GM12878 (cell line): ENCODE measurements around the gene DENND1A. TPM values are rescaled to one million over a fixed set of nuclear protein-coding genes. Genes with fewer than 3 reads are reported as not detected.

Experiments used
- ATAC-seq: fragments of 200-7000 bp; cut with Tn5 transposase; 3 replicates; pipeline ENCODE4 v1.9.1; 2020; ENCODE audit warnings: mild to moderate bottlenecking, moderate library complexity
- BruUV-seq: library from RNA; stranded (reverse); fragments of 400-500 nt; replicated peaks from 2 replicates; lab custom pipeline; 2021; lab: Mats Ljungman, UMichigan
- CTCF ChIA-PET: fragments of 300-600 bp; sonication (Branson Sonifier 250); formaldehyde crosslinking; extraction: SDS; loops from one replicate; lab custom pipeline; 2021; ENCODE audit warnings: inconsistent platforms; lab: Yijun Ruan, JAX
- POLR2A ChIA-PET: fragments of 350-600 bp; formaldehyde crosslinking; extraction: SDS; loops from one replicate; lab custom pipeline; 2021; ENCODE audit warnings: inconsistent platforms; lab: Charles Lee
- RAD21 ChIA-PET: fragments of 300-600 bp; sonication (Branson Sonifier 250); formaldehyde crosslinking; loops from one replicate; lab custom pipeline; 2023; ENCODE audit warnings: antibody characterized with exemption; ENCODE audit not compliant: unreplicated experiment; lab: Charles Lee
- SMC1A ChIA-PET: fragments of 300-600 bp; sonication (Branson Sonifier 250); formaldehyde crosslinking; loops from one replicate; lab custom pipeline; 2023; ENCODE audit not compliant: unreplicated experiment, uncharacterized antibody; lab: Charles Lee
- DNase-seq: peaks from one replicate; pipeline ENCODE4 v3.0.0-alpha.2; 2011; ENCODE audit warnings: low read depth, low spot score
- FAIRE-seq: peaks from 3 replicates; lab custom pipeline; 2011; peaks lifted over from hg19 to GRCh38; lab: Jason Lieb, UNC
- H2AFZ ChIP-seq: 2 replicates; pipeline ENCODE4 v1.6.0; 2011; ENCODE audit warnings: low read depth, low read length, control low read depth; ENCODE audit not compliant: control insufficient read depth
- H3K27ac ChIP-seq: 2 replicates; pipeline ENCODE4 v1.5.1; 2011; ENCODE audit warnings: control low read depth; ENCODE audit not compliant: control insufficient read depth, insufficient read depth
- H3K27me3 ChIP-seq, 2 experiments: replicated peaks in 1 of 2; 2 replicates each; pipeline versions ENCODE4 v1.6.0 to v1.6.1; 2011; ENCODE audit warnings: low read length in 1 of 2; ENCODE audit not compliant: control insufficient read depth in 2 of 2, insufficient read depth in 2 of 2
- H3K36me3 ChIP-seq, 2 experiments: 2 replicates each; pipeline ENCODE4 v1.5.1; 2011; ENCODE audit warnings: low read length in 1 of 2; ENCODE audit not compliant: control insufficient read depth in 2 of 2, insufficient read depth in 2 of 2
- H3K4me1 ChIP-seq: 2 replicates; pipeline ENCODE4 v1.6.1; 2011; ENCODE audit warnings: mild to moderate bottlenecking, low read length, moderate library complexity, mixed read lengths; ENCODE audit not compliant: control insufficient read depth, insufficient read depth
- H3K4me2 ChIP-seq: 2 replicates; pipeline ENCODE4 v1.6.0; 2011; ENCODE audit warnings: control low read depth; ENCODE audit not compliant: control insufficient read depth, insufficient read depth
- H3K4me3 ChIP-seq: fragments of 200-600 bp; sonication (generic); 2 replicates; pipeline ENCODE4 v1.5.1; 2016
- H3K79me2 ChIP-seq: 2 replicates; pipeline ENCODE4 v1.6.0; 2011; ENCODE audit warnings: low read length; ENCODE audit not compliant: control insufficient read depth, insufficient read depth
- H3K9ac ChIP-seq: 2 replicates; pipeline ENCODE4 v1.8.0; 2011; ENCODE audit warnings: low read length, control low read depth, mixed read lengths; ENCODE audit not compliant: control insufficient read depth, insufficient read depth
- H3K9me3 ChIP-seq: replicated peaks from 3 replicates; pipeline ENCODE4 v1.5.1; 2011; ENCODE audit warnings: mild to moderate bottlenecking, low read length; ENCODE audit not compliant: control insufficient read depth, insufficient read depth
- H4K20me1 ChIP-seq: 2 replicates; pipeline ENCODE4 v1.6.0; 2011; ENCODE audit not compliant: control insufficient read depth, insufficient read depth
- BCL11A ChIP-seq: IDR thresholded peaks from 2 replicates; pipeline ENCODE4 v1.6.1; 2011; ENCODE audit warnings: low read depth, low read length
- CBX3 ChIP-seq: fragments of 200-600 bp; sonication (generic); IDR thresholded peaks from 2 replicates; pipeline ENCODE4 v1.6.1; 2016; ENCODE audit warnings: low read depth, borderline replicate concordance
- FOXM1 ChIP-seq: IDR thresholded peaks from 2 replicates; pipeline ENCODE4 v1.6.1; 2012; ENCODE audit warnings: low read depth, mild to moderate bottlenecking, inconsistent platforms, low read length, moderate library complexity
- HDAC2 ChIP-seq: fragments of 200-600 bp; sonication (generic); IDR thresholded peaks from 2 replicates; pipeline ENCODE4 v1.6.1; 2017
- MYC ChIP-seq: IDR thresholded peaks from 2 replicates; pipeline ENCODE4 v1.6.1; 2011; ENCODE audit warnings: mild to moderate bottlenecking, low read length, moderate library complexity, inconsistent platforms; ENCODE audit not compliant: insufficient read depth, insufficient replicate concordance, insufficient read length, severe bottlenecking
- SMARCA5 ChIP-seq: fragments of 450-650 bp; IDR thresholded peaks from 2 replicates; pipeline ENCODE4 v1.6.1; 2017; ENCODE audit warnings: mild to moderate bottlenecking
- TCF7 ChIP-seq: IDR thresholded peaks from 2 replicates; pipeline ENCODE4 v1.6.1; 2014; ENCODE audit warnings: antibody characterized with exemption, borderline replicate concordance
- ZNF274 ChIP-seq: IDR thresholded peaks from one replicate; pipeline ENCODE4 v1.8.0; 2011; ENCODE audit not compliant: insufficient read length, insufficient read depth
- whole genome bisulfite sequencing: methylation state at CpG from one replicate; pipeline ENCODE4 v1.1.6; 2016; ENCODE audit warnings: low lambda C conversion rate; ENCODE audit not compliant: insufficient replicate concordance, insufficient coverage; ENCODE audit errors: missing lambda C conversion rate; 5-methylcytosine and 5-hydroxymethylcytosine counted together
- in situ Hi-C: fragments of 300-500 bp; cut with MboI; formaldehyde crosslinking; loops from 9 replicates; pipeline ENCODE4 v1.14.3; 2018; ENCODE audit warnings: mixed read lengths
- intact Hi-C: fragments of 100-400 bp; cut with micrococcal nuclease; formaldehyde crosslinking; loops from one replicate; pipeline ENCODE4 v1.14.2; 2022; ENCODE audit not compliant: unreplicated experiment
- polyA plus RNA-seq, 11 experiments: library from polyadenylated mRNA; depleted of rRNA in 4 of 11; unstranded in 6 of 11; stranded (reverse) in 5 of 11; fragments of >200 nt; fragmentation: Nextera tagmentation in 4 of 11; fragmentation: Illumina TruSeq in 1 of 11; extraction: Ambion mirVana in 4 of 11; extraction: Trizol in 1 of 11; gene quantifications; 1 replicate in 1 of 11; 2 replicates in 10 of 11; pipeline versions ENCODE4 v1.2.1 to v1.2.3, GENCODE V29; 2011 to 2016; ENCODE audit warnings: inconsistent platforms in 2 of 11, missing spikeins in 2 of 11, low read depth in 1 of 11
- total RNA-seq, 4 experiments: library from RNA; depleted of rRNA in 3 of 4; stranded (reverse); fragments of >200 nt in 3 of 4; fragmentation: Illumina TruSeq in 1 of 4; extraction: Trizol in 1 of 4; gene quantifications; 2 replicates each; pipeline versions ENCODE4 v1.2.1 to v1.2.3, GENCODE V29; 2013 to 2021
- TF ChIP-seq, protein P1 (sequence below): fragments of 450-650 bp; IDR thresholded peaks from 2 replicates; pipeline ENCODE4 v1.6.1; 2016; ENCODE audit warnings: mild to moderate bottlenecking
- TF ChIP-seq, protein P2 (sequence below): fragments of 450-650 bp; formaldehyde crosslinking; IDR thresholded peaks from 2 replicates; pipeline ENCODE4 v1.4.0; 2022; ENCODE audit warnings: mild to moderate bottlenecking, moderate library complexity

DENND1A gene
- total and polyA plus RNA-seq, 10 of the 15 experiments (the other 5 are each of a cell fraction or from before 2014, with no cell fraction given), result 14.1 to 48.6 (median 35.2) TPM

DNA sequence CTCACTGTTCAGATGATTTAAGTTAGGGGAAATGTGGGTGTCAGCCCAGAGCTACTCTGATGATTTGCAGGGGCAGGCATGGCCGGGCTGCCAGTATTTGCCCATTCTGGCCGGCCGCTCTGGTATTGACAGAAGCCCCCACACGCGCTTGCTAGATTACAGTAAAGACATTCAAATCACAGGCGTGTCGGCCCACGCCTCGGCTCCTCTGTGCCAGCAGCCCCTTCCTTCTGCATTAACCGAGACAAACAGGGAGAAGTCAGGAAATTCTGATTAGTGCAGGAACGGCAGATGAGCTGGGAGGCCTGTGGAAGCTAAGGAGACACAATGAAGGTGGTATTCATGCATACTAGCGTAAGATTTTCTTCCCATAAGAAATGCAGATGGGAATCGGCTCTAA lies 460.6 kb downstream of the DENND1A start:
- no peak overlapping the region for H3K4me3 ChIP-seq
- no peak overlapping the region for H3K27ac ChIP-seq
- no peak for FAIRE-seq
- SMC1A ChIA-PET, result no interaction called here
- no peaks in the 10 kb centered on the region for H3K27me3 ChIP-seq
- no TSS peak for BruUV-seq
- H3K36me3 ChIP-seq, result no peaks in the 10 kb centered on the region; a peak in 1 of 4 replicates
- in situ Hi-C loops, result no loop called here
- no peak for DNase-seq
- H3K4me2 ChIP-seq, result no peak overlapping the region
- H3K79me2 ChIP-seq, result no peaks in the 10 kb centered on the region
- no peaks in the 10 kb centered on the region for H3K4me1 ChIP-seq
- intact Hi-C loops, result no loop called here
- CTCF ChIA-PET, result no interaction called here
- POLR2A ChIA-PET, result no interaction called here
- H2AFZ ChIP-seq, result no peak overlapping the region
- ATAC-seq, result no peak
- WGBS, result 94% methylated on average over 13 of the region's 13 CpGs
- RAD21 ChIA-PET, result no interaction called here
- 0 out of 2 replicates have a peak, but pooled peaks cover 2% of the 10 kb centered on the region for H4K20me1 ChIP-seq
- H3K9me3 ChIP-seq, result no peaks in the 10 kb centered on the region
- TF ChIP-seq SMARCA5 (no peak), TCF7 (no peak), MYC (no peak), BCL11A (no peak), FOXM1 (no peak), CBX3 (no peak), ZNF274 (no peak), HDAC2 (no peak)
- TF ChIP-seq, protein P1, sequence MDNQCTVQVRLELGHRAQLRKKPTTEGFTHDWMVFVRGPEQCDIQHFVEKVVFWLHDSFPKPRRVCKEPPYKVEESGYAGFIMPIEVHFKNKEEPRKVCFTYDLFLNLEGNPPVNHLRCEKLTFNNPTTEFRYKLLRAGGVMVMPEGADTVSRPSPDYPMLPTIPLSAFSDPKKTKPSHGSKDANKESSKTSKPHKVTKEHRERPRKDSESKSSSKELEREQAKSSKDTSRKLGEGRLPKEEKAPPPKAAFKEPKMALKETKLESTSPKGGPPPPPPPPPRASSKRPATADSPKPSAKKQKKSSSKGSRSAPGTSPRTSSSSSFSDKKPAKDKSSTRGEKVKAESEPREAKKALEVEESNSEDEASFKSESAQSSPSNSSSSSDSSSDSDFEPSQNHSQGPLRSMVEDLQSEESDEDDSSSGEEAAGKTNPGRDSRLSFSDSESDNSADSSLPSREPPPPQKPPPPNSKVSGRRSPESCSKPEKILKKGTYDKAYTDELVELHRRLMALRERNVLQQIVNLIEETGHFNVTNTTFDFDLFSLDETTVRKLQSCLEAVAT, result no peak
- TF ChIP-seq, protein P2, sequence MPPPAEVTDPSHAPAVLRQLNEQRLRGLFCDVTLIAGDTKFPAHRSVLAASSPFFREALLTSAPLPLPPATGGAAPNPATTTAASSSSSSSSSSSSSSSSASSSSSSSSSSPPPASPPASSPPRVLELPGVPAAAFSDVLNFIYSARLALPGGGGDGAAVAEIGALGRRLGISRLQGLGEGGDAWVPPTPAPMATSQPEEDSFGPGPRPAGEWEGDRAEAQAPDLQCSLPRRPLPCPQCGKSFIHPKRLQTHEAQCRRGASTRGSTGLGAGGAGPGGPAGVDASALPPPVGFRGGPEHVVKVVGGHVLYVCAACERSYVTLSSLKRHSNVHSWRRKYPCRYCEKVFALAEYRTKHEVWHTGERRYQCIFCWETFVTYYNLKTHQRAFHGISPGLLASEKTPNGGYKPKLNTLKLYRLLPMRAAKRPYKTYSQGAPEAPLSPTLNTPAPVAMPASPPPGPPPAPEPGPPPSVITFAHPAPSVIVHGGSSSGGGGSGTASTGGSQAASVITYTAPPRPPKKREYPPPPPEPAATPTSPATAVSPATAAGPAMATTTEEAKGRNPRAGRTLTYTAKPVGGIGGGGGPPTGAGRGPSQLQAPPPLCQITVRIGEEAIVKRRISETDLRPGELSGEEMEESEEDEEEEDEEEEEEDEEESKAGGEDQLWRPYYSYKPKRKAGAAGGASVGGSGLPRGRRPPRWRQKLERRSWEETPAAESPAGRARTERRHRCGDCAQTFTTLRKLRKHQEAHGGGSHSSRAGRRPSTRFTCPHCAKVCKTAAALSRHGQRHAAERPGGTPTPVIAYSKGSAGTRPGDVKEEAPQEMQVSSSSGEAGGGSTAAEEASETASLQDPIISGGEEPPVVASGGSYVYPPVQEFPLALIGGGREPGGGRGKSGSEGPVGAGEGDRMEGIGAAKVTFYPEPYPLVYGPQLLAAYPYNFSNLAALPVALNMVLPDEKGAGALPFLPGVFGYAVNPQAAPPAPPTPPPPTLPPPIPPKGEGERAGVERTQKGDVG (CRISPR knock-in tag), result no peak
- H3K9ac ChIP-seq, result no peak overlapping the region
